ENCODE data around the gene ERN1. TPM values are rescaled to one million over a fixed set of nuclear protein-coding genes. Genes with fewer than 3 reads are reported as not detected.

Gene ERN1
- total and polyA plus RNA-seq, 2 of the 8 experiments (the other 6 are each of a cell fraction or from before 2014, with no cell fraction given) = 1.8 to 3.9 TPM

DNA sequence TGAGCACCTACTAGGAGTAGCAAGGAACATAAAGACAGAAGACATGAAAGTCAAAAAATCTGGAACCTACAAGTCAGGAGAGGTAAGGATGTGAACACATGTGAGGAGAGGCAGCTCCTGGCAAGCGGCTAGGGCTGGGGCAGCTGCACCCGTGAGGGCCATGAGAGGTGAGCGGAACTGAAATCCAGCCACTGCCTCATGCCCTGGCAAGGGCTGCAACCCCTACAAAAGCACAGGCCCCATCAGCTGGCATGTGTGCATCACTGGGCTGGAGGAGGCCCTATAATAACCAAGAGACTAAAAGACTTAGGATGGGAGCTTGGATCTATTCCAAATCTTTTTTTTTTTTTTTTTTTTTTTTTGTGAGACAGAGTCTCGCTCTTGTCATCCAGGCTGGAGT lies 40.3 kb upstream of the ERN1 start:
- Histone ChIP-seq H3K4me3 (ENCODE audit: extremely low read depth in 1 of 4, insufficient read depth in 2 of 4, low read depth in 3 of 4, low read length in 4 of 4) (no peak overlapping the region), H3K14ac (ENCODE audit: insufficient read length) (no peak overlapping the region), H4K20me1 (replicated peaks in 1 of 2; ENCODE audit: control insufficient read depth in 1 of 2, insufficient read depth in 2 of 2, low read length in 2 of 2) (no peaks in the 10 kb centered on the region), H2AFZ (ENCODE audit: low read length) (no peak overlapping the region), H3K4me2 (ENCODE audit: insufficient read depth in 1 of 2, low read depth in 2 of 2, low read length in 2 of 2) (no peak overlapping the region), H3K23me2 (ENCODE audit: low read depth, low read length) (no peaks in the 10 kb centered on the region), H3K36me3 (ENCODE audit: control insufficient read depth in 2 of 4, insufficient read depth in 4 of 4, low read length in 3 of 4) (peaks cover 0 to 4% (median 3%) of the 10 kb centered on the region in 4 experiments; a peak in 5 of 8 replicates), H3K27ac (ENCODE audit: low read depth, low read length) (no peak overlapping the region), H3K9ac (replicated peaks in 1 of 4; ENCODE audit: extremely low read depth in 1 of 4, low read depth in 3 of 4, low read length in 3 of 4) (no peak overlapping the region), H3K18ac (ENCODE audit: extremely low read depth, low read length) (no peak overlapping the region), H3K4ac (replicated peaks; ENCODE audit: insufficient read length, low read depth, low read length) (no peak overlapping the region), H3K27me3 (replicated peaks in 1 of 4; ENCODE audit: control insufficient read depth in 3 of 4, extremely low read depth in 1 of 4, insufficient read depth in 3 of 4, low read length in 3 of 4) (no peaks in the 10 kb centered on the region), H4K91ac (replicated peaks; ENCODE audit: insufficient read length, low read length) (no peak overlapping the region), H4K5ac (ENCODE audit: insufficient read length, low read depth, low read length) (no peak overlapping the region), H2BK20ac (ENCODE audit: low read length) (no peak overlapping the region), H2BK5ac (ENCODE audit: low read depth, low read length) (no peak overlapping the region), H4K8ac (ENCODE audit: extremely low read depth, insufficient read depth, low read length) (no peak overlapping the region), H3K9me3 (ENCODE audit: insufficient read depth in 2 of 2, low read depth in 1 of 2, low read length in 1 of 2) (no peaks in the 10 kb centered on the region), H3K79me2 (ENCODE audit: control insufficient read depth in 1 of 2, insufficient read depth in 2 of 2, low read length in 2 of 2) (no peaks in the 10 kb centered on the region), H3K4me1 (replicated peaks in 1 of 4; ENCODE audit: control insufficient read depth in 3 of 4, insufficient read depth in 4 of 4, low read length in 3 of 4) (no peaks in the 10 kb centered on the region), H3K23ac (ENCODE audit: insufficient read length) (no peak overlapping the region), H3K79me1 (ENCODE audit: low read depth, low read length) (no peaks in the 10 kb centered on the region), H3K56ac (replicated peaks; ENCODE audit: insufficient read length, low read depth, low read length) (no peak overlapping the region), H2AK5ac (ENCODE audit: low read depth, low read length) (no peak overlapping the region), H2BK120ac (replicated peaks; ENCODE audit: low read depth, low read length) (no peak overlapping the region), H2BK12ac (ENCODE audit: low read depth, low read length) (no peak overlapping the region), H2BK15ac (ENCODE audit: low read length) (no peak overlapping the region)
- FAIRE-seq = no peak
- ChIA-PET CTCF (ENCODE audit: partially characterized antibody) (no interaction called here), POLR2A (ENCODE audit: partially characterized antibody) (no interaction called here)
- TF ChIP-seq E2F6 (IDR thresholded peaks at IDR 0.05) = no peak
- no peak for TF ChIP-seq RNF2 (IDR thresholded peaks at IDR 0.05; ENCODE audit: borderline replicate concordance, low read depth, low read length, missing control alignments, poor library complexity, severe bottlenecking)
- TF ChIP-seq NRF1 (IDR thresholded peaks at IDR 0.05; ENCODE audit: low read depth, low read length) = no peak
- no peak for DNase-seq (ENCODE audit: low read depth in 1 of 2, low spot score in 2 of 2)
- WGBS, 2 experiments (ENCODE audit: extremely low coverage in 1 of 2, insufficient coverage in 1 of 2, insufficient read length in 1 of 2, insufficient replicate concordance in 2 of 2, low coverage in 1 of 2, low lambda C conversion rate in 2 of 2, missing lambda C conversion rate in 1 of 2) = 83% methylated on average over 3 of the region's 4 CpGs; no CpG with 5 or more reads in 1 of the 2 experiments
